ENCODE results near the gene FAT2.
"Not testable (repeated sequence)": the region's sequence is repeated elsewhere in the genome, so short reads cannot be mapped to it uniquely, and the experiment has no call there.

FAT2 gene

GRCh38 chr5:151585970-151586369, 5.2 kb downstream of the FAT2 start:
- intact Hi-C loops (cut with DNase I) = no loop called here
- peak in 1 of 10 donors; percentile 57 for DNase-seq

GRCh38 chr5:151585344-151585743, 5.8 kb downstream of the FAT2 start:
- intact Hi-C loops (cut with DNase I); DNase-seq: not testable (repeated sequence)

GRCh38 chr5:151584057-151584937, 6.8 kb downstream of the FAT2 start:
- DNase-seq = no peak
- intact Hi-C loops (cut with DNase I) = no loop called here

- intact Hi-C loops (cut with DNase I) = no loop called here
- no peak for DNase-seq
Observed at GRCh38 chr5:151581812-151582583, 9.1 kb downstream of the FAT2 start.

GRCh38 chr5:151581347-151581746, 9.8 kb downstream of the FAT2 start:
- DNase-seq = no peak
- intact Hi-C loops (cut with DNase I) = no loop called here

GRCh38 chr5:151580858-151581257, 10.3 kb downstream of the FAT2 start:
- DNase-seq = no peak
- intact Hi-C loops (cut with DNase I) = no loop called here

- no peak for DNase-seq
- intact Hi-C loops (cut with DNase I) = no loop called here
Observed at GRCh38 chr5:151580239-151580638, 10.9 kb downstream of the FAT2 start.

- intact Hi-C loops (cut with DNase I); DNase-seq: not testable (repeated sequence)
Observed at GRCh38 chr5:151579146-151579545, 12.0 kb downstream of the FAT2 start.

GRCh38 chr5:151578326-151579025, 12.7 kb downstream of the FAT2 start:
- intact Hi-C loops (cut with DNase I) = no loop called here
- DNase-seq = no peak

GRCh38 chr5:151577566-151577965, 13.6 kb downstream of the FAT2 start:
- intact Hi-C loops (cut with DNase I) = no loop called here
- DNase-seq = no peak

GRCh38 chr5:151574444-151574996, 16.6 kb downstream of the FAT2 start:
- intact Hi-C loops (cut with DNase I) = no loop called here
- DNase-seq = no peak

- no peak for DNase-seq
Observed at GRCh38 chr5:151572657-151573368, 18.3 kb downstream of the FAT2 start.

GRCh38 chr5:151571270-151572173, 19.6 kb downstream of the FAT2 start:
- DNase-seq = no peak
- intact Hi-C loops (cut with DNase I) = no loop called here

More at GRCh38 chr5:151572657-151573368, 18.3 kb downstream of the FAT2 start:
- intact Hi-C loops (cut with DNase I) = no loop called here

- intact Hi-C loops (cut with DNase I) = no loop called here
- no peak for DNase-seq
Observed at GRCh38 chr5:151570512-151571269, 20.4 kb downstream of the FAT2 start.

- intact Hi-C loops (cut with DNase I) = no loop called here
- DNase-seq = no peak
Observed at GRCh38 chr5:151570058-151570457, 21.1 kb downstream of the FAT2 start.

- intact Hi-C loops (cut with DNase I) = no loop called here
- DNase-seq = no peak
Observed at GRCh38 chr5:151569132-151570046, 21.7 kb downstream of the FAT2 start.

- DNase-seq = no peak
- intact Hi-C loops (cut with DNase I) = no loop called here
Observed at GRCh38 chr5:151568036-151568435, 23.1 kb downstream of the FAT2 start.
